Inferior parietal cortex (tissue), 1 donor: ENCODE measurements around the gene TIMP3.

Source experiments
- DNase-seq: peaks from one replicate; pipeline ENCODE4 v3.0.0-alpha.2; 2016; ENCODE audit errors: extremely low spot score

Gene TIMP3

GRCh38 chr22:32882774-32883530 is 81.4 kb downstream of the TIMP3 start:
- no peak for DNase-seq

GRCh38 chr22:32887324-32887980 is 85.9 kb downstream of the TIMP3 start:
- no peak for DNase-seq

DNA sequence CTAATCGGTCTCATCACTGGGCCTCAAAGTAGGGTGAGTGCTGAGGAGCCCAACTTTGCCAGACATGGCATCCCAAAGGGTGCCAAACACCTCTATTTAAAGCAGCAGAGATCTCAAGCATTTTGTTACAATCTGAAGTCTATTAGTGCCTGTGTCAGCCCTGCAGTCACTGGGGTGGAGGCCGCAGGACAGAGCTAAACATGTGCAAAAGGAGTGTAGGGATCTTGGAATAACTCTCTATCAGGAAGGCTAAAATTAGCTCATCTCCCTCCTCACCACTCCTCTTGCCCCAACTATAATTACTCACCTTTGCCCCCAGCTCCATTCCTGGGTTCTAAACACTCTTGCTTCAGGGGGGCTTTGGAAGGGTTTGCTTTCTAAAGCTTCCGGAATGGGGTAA is 87.5 kb downstream of the TIMP3 start:
- DNase-seq = no peak

DNA sequence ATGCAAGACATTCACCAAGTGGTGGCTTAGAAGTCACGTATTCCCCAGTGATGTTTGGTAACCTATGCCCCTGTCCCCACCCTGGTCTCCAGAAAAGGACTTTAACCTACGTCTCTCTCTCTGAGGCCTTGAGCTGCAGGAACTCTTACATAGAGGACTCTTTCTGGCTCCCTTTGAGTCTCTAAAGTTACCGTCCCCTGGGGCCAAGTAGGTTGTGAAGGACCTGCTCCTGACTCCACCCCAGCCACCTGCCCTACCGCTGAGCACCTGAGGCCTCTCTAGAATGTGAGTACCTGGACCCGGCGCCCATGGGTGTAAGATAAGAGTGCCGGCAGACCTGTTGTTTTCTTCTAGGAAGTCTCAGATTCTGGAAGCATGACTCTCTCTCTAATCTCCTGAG is 95.4 kb downstream of the TIMP3 start:
- no peak for DNase-seq

DNA sequence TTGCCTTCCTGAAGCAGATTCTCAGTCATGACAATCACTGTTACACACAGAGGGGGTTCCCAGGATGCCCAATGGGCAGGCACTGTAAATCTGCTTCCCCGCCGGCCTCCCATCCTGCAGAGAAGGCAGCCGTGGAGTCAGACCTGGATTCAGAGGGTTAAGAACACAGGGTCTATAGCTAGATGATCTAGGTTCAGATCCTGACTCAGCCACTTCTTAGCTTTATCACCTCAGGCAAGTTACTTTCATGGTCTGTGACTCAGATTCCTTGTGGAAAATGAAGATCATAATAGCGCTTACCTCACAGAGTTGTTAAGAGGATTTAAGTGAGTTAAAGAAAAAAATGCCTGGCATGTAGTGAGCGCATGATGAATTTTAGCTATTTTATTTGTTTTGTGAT is 95.9 kb downstream of the TIMP3 start:
- no peak for DNase-seq

DNA sequence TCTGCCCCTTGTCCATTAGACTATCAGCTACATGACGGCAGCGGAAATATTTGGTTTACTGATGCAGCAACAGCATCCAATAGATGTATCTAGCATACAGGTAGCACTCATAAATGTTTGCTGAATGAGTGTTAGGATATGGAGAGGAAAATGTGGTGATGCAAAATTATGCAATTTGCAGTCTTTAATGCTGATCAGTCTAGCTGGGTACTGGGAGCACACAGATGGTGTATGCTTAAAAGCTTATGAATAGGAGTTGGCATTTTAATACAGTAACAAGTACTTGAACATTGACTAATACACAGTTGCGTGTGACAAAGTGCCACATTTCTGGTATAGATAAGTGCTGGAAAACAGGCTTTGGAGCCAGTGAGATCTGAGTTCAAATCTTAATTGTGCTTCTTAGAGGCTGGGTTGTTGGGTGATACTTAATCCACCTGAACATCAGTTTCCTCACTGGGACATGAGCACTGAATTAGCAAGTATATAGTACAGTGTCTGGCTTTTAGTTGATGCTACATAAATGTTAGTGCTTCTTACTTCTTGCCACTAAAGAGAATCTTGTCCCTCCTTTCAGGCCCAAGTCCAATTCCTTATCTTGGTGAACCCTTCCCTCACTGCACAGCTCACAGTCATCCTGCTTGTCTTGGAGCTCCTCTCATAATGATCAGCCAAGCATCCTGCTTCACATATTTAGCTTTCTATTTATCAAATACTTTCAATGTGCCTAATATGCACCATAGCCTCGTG is 99.6 kb downstream of the TIMP3 start:
- DNase-seq = no peak

DNA sequence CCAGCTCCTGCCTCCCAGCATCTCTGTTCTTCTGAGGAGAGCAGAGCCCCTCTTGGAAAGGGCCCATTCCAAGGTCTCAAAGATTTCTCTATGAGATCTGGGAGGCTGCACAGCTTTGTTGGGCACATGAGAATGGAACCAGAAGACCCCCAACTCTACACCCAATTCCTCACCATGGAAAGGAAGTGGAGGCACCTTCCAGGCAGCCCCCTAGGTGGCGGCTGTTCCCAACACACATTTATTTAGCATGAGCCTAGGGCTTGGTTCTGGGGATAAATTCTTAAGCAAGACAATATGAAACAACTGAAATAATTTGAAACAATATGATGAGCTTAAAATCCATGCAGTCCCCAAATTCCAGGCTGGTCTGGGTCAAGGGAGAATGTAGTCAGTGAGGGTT is 100.4 kb downstream of the TIMP3 start:
- DNase-seq = no peak

GRCh38 chr22:32903507-32903906 is 102.0 kb downstream of the TIMP3 start:
- no peak for DNase-seq

DNA sequence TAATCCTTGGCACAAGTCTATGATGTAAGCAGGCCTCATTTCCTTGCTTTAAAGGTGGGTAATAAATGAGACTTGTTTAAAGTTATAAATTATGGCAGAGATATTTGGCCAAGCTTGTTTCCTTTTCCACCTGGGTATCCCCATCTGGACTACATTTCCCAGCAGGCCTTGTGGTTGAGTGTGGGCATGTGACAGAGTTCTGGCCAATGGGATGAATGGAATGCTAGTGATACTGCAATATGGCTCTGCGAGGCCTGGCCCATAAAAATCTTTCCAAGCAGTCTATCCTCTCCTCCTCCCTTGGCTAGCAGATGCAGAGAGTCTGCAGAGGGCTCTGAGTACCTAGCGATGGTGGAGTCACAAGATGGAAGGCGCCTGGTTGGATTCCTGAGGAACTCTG is 102.5 kb downstream of the TIMP3 start:
- peak; percentile 65 for DNase-seq

DNA sequence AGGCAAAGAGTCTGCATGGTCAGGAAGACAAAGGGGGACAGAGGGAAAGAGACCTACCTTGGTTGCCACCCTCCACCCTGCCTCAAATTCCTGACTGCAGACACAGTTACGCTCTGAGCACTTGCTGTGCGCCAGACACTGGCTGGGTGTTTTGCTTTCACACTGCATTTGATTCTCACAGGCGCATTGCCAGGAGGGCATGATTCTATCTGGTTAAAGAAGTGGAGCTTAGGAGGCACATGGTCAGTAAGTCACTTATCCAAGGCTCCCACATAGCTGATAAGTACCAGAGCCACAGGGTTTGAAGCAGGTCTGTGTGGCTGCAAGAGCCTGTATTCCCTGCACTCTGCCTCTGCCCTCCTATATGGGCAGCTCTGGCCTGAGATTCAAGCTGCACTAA is 103.9 kb downstream of the TIMP3 start:
- DNase-seq = no peak

DNA sequence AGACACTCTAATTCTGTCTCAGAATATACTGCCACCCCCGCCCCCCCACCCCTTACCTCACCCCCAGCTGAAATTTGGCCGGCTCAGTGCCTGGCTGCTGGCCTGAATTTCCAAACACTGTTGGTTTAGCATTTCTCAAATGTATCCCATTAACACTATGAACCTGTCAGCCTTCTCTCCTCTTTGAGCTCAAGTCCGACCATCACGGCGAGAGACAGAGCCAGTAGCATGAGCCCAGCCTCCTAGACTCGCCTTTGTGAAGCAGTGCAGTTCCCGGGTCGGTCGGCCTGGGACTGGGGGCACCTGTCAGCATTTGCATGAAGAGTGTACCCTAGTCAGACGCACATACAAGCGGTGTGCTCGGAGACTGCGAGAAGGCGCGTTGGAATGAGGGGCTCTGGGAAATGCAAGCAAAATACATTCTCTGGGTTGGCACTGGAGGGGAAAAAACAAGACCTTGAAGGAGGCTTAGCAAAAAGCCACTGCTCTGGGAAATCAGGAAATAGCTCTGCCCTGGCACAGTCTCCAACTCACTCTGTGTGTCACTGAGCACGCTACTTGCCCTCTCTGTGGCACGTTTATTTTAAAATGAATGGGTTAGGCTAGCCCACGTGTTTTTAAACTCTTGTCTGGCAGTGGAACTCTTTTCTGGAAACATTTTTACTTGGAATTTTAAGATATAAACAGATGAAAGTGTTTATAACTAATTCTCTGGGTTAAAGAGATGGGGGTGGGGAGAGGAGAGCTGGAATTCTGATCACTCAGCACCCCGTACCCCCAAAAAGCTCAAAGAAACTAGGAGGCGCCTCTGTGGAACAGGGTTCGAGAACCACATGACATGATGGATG is 108.3 kb downstream of the TIMP3 start:
- no peak for DNase-seq

- DNase-seq = no peak
Observed at GRCh38 chr22:32910429-32910772, 108.9 kb downstream of the TIMP3 start.

GRCh38 chr22:32911503-32911902 is 110.0 kb downstream of the TIMP3 start:
- no peak for DNase-seq
